Measurements from ENCODE around the gene B9D1.
"Not testable (repeated sequence)": the region's sequence is repeated elsewhere in the genome, so short reads cannot be mapped to it uniquely, and the experiment has no call there.

The B9D1 gene

DNA sequence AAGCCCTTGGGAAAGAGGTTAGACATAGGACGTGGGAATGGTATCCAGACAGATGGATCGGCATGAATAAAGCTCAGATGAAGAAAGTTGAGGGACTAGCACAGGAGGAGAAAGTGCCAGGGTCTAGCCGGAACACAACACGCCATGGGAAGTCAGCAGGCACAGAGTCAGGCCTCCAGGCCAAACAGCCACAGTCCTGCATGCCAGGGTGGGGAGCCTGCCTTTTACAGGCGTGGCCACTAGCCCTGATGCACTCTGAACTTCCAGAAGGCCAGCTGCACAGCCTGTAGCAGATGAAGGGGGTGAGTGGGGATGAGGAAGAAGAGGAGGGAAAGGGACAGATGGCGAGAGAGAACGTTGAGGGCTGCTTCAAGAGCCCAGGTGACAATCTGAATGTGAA, 5.2 kb downstream of the B9D1 start:
- DNase-seq: no peak

DNA sequence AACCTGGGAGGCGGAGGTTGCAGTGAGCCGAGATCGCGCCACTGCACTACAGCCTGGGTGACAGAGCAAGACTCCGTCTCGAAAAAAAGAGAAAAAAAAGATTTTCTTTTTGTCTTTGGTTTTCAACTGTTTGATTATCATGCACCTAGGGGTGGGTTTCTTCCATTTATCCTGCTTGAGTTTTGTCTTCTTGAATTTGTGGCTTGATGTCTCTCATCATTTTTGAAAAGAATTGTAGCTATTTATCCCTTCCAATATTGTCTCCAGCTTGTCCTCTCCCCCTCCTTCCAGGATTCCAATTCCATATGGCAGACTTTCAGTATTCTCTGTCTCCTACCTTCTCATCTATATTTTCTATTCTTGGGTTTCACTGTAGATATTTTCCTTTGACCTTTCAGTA, 7.8 kb downstream of the B9D1 start:
- DNase-seq: no peak

DNA sequence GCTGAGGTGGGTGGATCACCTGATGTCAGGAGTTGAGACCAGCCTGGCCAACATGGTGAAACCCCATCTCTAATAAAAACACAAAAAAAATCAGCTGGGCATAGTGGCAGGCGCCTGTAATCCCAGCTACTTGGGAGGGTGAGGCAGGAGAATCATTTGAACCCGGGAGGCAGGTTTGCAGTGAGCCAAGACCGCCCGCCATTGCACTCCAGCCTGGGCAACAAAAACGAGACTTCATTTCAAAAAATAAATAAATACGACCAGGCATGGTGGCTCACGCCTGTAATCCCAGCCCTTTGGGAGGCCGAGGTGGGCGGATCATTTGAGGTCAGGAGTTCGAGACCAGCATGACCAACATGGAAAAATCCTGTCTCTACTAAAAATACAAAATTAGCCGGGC, 9.1 kb downstream of the B9D1 start:
- DNase-seq: not testable (repeated sequence)

DNA sequence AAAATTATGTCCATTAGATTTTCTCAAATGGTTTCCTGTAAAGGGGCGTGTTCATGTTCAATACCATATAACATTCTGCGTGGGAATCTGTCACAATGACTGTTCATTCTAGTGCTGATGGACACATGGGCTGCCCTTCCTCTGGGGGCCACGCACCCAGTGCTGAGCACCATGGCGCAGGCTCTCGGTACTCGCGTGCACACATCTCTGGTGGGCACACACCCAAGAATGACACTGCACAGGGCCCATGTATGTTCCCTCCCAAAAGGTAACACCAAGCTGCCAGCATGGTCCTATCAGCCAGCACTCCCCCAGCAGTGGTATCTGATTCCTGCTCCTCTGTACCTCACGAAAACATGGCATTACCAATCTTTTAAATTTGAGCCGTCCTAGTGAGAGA, 13.7 kb downstream of the B9D1 start:
- DNase-seq: no peak

DNA sequence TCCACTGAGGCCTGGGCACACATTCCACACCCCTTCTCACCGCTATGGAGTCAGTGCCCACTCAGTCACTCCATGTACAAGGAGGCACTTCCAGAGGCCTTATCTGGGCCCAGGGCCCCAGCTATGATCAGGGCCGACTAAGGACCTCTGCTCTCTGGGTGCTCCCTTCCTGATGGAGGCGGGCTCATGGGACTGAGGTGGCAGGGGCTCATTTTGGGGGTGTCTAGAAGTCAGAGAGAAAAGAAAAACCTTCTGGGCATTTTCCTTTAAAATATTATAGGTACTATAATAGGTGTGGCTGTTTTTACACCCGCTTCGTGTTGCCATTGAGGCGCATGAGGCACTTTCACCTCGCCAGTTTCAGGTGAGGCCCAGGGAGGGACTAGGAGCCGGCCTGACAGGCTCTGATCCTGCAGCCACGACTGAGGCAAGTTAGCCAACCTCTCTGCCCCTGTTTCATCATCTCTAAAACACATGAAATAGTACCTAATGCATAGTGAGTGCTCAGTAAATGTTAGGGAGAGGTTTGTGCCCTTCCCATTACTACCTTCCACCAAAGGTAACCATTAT, 14.4 kb downstream of the B9D1 start:
- no peak for DNase-seq

DNA sequence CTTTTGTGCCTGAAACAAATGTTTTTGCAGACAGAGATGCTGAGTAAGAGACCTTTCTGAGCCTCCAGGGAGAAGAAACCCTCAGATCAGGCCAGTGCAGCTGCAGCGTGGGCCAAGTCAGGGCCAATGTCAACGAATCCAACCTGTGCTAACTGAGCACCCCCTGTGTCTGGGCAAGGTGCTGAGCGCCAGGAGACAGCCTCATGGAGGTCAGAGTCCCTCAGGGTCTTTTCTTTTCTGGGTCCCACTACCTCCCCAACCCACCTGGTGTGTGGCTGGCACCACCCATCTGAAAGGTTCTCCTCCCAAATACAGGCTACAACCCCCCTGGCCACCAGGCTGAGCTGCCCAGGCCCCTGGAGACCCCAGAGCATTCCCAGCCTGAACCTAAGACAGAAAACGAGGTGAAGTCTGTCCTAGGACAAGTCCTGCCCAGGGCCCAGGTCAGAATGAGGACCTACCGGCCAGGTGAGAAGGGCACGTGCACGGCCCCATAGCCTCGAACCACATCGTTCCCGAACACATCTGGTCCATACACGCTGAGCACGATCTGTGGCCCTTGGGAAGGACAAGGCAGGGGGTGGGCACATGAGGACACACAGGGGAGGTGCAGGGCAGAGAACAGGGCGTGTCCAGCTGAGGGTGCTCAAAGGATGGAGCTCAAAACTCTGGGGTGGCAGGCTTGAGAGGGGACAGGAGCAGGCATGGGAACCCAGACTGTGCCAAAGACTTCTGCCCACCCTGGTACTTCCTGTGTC, 15.0 kb downstream of the B9D1 start:
- DNase-seq: no peak

DNA sequence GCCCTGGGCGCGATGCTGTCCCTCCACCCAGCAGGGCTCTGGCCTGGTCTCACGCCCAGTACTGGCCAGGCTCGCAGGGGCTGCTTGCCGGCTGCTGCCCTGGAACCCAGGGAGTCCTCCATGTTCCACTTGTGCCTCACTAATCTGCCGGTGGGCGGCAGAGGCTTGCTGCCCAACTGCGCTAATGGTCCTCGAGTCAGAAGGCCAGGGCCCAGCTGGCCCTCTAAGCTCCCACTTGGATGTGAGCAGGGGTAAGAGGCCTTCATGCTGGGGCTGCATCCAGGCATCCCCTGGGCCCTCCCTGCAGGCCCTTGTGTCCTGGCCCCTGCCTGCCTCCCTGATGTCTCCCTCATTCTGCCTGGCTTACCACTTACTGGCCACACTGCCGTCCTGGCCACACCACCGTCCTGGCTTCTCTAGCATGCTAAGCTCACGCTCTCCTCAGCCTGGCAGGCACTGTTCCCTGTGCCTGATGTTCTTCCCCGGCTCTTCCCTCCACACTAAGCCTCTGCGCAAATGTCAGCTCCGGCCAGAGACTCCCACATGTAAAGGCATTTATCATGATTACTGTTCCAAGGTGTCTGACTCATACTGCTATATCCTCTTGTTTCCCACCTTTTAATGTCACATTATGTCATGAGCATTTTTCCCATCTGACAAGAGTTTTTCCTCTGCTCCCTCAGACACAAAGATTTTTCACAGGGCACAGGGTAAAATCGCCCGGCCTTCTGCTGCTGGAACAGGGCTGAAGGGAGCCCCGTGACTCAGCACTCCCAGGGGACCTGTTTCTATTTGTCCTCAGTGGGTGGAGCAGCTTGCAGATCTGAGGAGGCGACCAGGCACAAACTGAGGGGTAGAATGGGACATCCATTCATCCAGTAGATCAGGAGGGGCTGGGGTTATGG, 15.9 kb downstream of the B9D1 start:
- peak; percentile 88 for DNase-seq

DNA sequence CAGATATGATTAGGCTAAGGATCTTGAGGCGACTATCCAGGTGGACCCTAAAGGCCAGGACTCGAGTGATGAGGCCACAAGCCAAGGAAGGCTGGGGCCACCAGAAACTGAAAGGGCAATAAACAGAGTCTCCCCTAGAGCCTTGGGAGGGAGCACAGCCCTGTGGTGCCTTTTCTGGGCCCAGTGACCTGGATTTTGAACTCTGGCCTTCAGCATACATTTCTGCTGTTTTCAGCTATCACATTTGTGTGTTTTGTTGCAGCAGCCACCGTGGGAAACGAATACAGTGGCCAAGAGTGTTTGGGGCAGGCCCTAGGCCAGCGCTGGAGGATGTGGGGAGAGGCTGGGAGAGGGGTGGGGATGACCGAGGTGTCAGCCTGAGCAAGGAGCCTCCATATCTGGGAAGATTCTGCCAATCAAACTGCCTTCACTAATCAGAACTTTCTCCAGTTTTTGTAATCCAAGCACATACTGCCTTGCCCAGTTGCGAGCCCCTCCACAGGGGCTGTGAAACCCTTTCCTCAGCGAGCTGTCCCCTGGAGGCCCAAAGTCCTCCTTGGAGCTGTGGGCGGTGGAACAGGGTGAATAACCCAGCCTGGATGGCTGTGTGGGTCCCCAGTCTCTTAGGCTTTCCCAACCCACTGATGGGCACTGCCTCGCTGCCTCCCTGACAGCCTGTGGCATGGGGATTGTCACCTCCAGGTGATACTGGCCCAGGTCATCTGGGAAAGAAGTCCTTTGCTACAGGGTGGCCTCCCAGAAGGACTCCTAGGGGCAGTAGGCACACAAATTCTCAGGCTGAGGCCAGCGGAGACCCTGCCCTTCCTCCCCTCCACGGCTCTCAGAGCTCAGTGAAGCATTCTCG, 16.8 kb downstream of the B9D1 start:
- no peak for DNase-seq

DNA sequence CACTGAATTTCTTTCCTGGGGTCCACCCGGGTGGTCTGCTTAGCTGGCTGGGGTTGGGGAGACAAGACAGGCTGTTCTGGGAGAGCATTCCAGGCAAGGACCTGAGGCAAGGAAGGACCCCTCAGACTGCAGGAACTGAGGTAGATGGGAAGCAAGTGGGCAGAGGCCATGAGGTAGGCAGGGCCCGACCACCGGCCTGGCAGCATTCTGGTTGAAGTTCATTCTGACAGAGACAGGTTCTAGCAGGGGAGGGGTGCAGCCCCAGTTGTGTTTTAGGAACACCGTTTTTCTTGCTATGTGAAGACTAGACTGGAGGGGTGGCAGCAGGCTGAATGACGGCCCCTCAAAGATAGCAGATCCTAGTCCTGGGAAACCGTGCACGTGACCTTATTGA, 17.5 kb downstream of the B9D1 start:
- no peak for DNase-seq

DNA sequence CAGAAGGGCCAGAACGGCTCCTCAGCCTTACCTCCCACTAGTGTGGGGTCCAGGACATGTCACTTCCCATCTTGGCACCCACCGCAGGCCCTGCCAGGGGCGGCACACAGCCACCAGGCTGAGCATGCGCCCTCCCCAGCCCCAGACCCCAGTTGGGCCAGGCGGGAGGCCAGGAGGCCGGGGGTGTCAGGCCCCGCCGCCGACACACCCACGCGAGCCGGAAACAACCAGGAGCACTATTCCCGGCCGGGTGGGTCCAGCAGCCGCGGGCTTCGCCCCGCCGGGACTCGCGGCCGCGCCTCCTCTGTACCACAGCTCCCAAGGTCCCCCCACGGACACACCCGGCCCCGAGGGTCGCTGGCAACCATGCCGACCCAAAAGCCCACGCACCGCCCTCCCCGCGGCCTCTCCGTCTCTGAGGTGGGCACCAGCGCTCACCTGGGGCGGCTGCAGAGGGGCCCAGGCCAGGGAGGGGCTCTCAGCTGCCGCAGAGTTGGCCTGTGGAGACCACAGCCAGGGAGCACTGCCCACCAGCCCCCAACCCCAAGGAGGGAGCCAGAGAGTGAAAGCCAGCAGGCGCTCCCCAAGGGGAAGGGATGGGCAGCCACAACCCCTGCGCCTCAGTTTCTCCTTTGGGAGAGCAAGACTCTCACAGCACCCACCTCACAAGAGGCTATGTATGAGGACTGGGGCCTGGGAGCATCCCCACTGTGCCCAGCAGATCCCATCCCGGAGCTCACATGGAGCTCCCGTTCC, 18.0 kb downstream of the B9D1 start:
- DNase-seq: no peak

DNA sequence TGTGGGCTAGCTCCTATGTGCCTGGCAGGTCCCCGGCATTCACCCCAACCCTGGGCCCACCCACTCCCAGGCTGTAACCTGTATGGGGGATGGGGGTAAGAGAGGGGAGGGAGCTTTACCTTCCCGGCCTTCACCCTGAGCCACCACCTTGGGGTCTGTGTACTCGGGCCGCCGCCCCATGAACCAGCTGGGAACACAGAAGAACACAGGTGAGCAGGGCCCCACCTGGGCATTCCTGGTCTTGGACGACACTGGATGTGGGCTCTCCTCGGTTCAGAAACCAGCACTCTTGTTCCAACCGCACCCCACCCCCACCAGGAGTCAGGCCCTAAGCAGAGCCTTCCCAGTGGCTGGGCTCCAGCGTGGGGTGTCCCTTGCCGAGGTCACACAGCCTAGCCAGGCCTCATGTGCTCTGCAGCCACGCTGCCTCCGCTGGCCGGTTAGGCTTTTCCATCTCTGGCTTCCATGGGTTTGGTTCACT, 18.8 kb downstream of the B9D1 start:
- DNase-seq: no peak

DNA sequence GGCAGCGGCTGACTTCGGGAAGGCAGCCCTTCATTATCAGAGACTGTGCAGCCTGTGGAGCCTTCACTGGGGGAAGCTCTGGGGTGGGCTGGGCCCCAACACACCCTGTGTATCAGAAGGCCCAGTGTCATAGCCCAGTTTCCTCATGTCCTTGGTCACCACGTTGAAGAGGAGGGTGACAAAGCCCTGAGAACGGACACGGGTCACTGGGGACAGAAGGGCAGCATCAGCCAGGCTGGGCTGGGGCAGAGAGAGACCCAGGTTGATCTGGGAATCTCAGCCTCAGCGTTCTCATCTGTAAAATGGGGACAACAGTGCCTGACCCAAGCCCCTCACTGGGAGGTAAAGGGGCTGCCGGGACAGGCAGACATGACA, 19.3 kb downstream of the B9D1 start:
- no peak for DNase-seq

DNA sequence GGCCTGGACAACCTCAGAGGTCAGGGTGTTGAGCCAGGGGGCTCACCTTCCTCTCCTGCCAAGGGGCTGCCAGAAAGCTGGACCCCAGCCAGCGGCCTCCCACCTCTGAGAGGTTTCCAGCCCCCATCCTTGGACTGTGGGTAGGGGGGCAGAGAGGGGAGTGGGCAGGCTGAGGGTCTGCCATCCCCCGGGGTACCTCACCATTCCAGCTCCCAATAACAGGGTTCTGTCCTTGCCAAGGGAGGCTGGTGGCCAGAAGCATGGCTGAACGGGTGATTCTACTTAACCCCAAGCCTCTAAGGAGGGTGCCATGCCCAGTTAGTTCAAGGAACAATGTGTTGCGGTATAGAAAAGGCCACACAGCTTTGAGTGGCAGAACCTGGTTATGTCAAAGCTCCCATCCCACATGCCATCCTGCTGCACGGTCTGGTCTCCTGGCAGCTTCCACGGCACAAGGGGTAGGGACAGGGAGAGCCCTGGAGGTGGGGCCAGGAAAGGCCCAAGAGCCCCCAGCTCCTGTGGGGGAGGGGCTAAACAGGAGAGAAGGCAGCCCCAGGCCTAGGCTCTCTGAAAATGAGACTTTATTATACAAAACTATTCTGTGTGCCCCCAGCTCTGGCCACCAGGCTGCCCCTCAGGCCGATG, 19.8 kb downstream of the B9D1 start:
- no peak for DNase-seq

DNA sequence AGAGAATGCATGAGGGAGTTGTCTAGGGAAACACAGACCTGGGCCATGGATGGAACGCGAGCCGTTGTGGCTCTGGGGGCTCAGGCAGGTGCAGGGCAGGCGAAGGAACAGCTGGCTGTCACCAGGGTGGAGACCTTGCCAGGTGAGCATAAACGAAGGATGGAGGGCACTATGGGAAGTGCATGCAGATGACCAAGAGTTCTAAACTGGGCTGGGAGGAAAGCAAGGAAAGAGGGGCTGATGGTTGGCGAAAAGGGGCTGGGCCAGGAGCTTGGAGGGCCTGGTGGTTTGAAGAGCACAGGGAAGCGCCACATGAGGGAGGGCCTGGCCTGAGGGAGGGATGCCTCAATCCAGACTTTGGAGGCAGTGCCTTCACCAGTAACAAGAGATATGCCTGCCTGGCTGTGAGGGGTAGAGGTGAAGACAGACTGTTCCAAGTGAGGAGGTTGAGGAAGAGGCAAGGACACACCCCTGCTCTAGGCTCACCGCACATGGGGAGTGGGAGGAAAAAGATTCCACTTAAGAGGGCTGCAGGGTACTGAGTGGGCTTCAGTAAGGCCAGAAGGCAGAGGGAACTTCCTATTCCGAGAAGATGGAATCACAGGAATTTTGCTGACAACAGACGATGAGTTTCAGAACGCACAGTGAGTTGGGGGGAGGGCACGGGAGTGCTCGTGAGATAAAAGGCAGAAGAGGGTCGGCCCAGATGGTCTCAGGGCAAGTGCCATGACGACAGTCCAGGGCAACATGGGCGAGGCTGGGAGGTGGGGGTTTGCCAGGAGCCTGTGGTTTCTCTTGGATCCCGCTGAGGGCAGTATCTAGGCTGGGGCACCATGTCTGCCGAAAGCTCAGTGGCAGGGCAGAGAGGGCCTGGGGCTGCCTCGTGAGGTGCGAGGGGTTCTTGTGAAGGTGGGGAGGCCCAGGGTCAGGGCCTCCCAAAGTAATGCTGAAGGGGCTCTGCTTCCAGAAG, 20.6 kb downstream of the B9D1 start:
- peak; percentile 11 for DNase-seq

DNA sequence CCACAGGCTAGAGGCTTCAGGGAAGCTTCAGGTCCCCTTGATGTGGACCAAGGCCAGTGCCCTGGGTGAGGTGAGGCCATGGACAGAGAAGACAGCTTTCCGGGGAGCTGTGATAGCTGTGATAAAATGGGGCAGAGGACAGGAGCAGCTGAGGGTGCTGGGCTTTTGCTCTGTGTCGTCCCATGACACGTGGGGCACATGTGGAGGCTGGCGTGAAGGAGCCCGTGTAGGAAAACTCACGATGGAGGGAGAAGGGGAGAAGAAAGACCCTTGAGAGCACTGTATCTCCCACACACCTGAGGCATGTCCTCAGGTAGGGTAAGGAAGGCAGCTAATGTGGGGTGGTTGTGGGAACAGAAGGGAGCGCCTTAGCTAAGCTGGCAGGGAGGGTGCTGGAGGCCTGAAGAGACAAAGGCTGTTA, 21.3 kb downstream of the B9D1 start:
- DNase-seq: no peak

DNA sequence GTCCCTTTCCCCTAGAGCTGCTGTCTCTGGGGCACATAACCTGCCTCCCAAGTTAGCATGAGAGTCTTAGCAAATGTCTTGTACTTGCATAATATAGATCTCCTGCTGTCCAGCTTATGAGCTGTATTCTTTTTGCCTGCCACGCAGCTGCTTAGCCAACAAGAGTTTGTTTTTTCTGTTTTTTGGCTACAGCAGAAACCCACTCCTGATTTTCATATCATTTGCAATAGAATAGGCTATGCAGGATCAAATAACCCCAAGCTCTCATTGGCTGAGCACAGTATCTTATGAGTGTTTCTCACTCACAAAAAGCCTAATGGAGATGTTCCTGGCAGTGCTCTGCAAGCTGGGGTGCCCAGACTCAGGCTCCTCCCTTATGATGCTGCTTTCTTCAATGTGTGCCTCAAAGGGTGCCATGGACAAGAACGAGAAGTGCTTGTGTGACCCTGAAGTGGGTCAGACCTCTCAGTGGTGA, 23.1 kb downstream of the B9D1 start:
- DNase-seq: no peak

DNA sequence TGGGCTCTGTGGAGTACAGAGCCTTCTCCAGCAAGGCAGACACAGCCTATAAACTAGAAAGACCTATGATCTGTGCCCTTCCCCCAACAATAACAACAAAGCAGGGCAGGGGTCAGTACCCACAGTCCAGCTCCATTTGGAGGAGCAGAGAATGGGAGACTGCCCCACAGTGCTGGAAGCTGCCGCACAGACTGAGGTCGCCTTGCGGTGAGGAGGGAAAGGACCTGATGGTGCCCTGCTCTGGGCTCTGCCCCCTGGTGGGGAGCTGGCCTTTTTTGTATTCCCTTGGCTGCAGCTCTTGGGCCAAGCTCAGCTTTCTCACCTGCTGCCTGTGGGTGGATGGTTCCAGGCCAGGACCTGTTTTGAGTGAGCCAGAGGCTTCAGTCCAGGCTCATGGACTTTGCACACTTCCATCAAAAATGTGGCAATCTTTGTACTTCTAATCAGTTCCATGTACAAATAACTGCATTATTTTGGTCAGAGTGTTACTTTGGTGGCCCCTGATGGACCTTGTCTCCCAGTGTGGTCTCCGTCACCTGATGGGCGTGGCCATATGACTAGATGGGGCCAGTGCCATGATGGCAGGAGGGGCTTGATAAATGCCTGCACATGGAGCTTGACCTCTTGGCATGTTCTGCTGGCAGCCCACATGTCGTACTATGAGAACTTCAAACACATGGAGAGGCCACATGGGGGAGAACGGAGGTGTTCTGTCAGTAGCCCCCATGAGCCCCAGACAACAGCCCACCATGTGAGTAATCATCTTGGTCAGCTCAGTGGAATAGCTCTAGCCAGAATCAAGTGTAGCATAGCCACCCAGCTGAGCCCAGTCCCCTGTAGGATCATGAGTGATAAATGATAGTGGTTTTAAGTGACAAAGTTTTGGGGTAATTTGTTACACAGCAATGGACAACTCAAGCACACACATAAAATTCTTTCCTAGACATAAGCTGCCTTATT, 24.2 kb downstream of the B9D1 start:
- peak; percentile 10 for DNase-seq

DNA sequence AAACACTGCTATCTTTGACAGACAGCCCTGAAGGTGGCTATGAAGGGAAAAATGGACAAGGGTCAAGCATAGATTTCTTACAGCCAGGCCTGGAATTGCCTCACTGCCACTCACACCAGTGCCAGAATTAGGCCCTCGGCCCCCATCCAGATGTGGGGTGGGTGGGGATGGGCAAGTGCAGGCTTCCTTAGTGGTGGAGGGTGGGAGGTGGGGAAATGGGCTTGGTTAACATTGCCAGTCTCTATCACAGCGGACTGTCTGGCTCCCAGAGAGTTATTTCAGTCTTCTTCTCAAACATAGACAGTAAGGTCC, 24.9 kb downstream of the B9D1 start:
- DNase-seq: no peak
